Gastroesophageal sphincter (tissue), 3 donors: ENCODE measurements around the gene FBXO8.

Source experiments
- CTCF ChIP-seq, 4 experiments: fragments of 200-600 bp in 2 of 4; fragments of 450-650 bp in 2 of 4; sonication (generic) in 1 of 4; IDR thresholded peaks; one replicate each; pipeline ENCODE4 v1.5.1; 2017 to 2019; ENCODE audit warnings: antibody characterized with exemption in 4 of 4, mild to moderate bottlenecking in 2 of 4, moderate library complexity in 2 of 4
- POLR2A ChIP-seq, 2 donors: fragments of 450-650 bp; IDR thresholded peaks; one replicate each; pipeline ENCODE4 v1.6.1; 2017; ENCODE audit warnings: antibody characterized with exemption in 2 of 2, mild to moderate bottlenecking in 2 of 2, moderate library complexity in 1 of 2

- no peak for TF ChIP-seq CTCF (IDR thresholded peaks at IDR 0.05)
- no peak for TF ChIP-seq POLR2A (IDR thresholded peaks at IDR 0.05)
Measured at GRCh38 chr4:174214101-174214878, 69.2 kb downstream of the FBXO8 start.
